Right forelimb (tissue), 1 donor: ENCODE measurements around the gene RAD9A.

Source experiments
- DNase-seq: peaks from one replicate; pipeline ENCODE4 v3.0.0-alpha.2; 2018

The RAD9A gene

DNA sequence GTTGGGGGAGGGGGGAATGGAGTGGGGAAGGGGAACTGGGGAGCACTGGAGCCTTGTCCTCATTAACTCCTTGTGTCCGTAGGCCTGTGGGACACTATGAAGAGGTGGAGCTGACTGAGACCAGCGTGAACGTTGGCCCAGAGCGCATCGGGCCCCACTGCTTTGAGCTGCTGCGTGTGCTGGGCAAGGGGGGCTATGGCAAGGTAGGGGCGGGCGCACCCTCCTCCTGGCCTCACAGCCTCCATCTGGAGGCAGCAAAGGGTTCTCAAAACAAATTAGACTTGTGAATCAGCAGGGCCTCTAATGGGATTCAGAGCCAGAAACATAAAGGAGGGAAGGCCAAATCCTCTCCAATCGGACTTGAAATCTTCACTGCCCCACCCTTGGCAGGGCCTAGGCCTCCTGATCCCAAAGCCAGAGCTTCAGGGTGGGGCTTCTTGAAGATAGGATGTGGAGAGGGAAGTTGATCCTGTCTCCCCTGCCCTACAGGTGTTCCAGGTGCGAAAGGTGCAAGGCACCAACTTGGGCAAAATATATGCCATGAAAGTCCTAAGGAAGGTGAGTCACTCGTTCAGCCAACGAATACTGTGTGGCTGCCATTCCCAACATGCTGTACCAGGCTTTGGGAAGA, 37.4 kb downstream of the RAD9A start:
- DNase-seq, result no peak

DNA sequence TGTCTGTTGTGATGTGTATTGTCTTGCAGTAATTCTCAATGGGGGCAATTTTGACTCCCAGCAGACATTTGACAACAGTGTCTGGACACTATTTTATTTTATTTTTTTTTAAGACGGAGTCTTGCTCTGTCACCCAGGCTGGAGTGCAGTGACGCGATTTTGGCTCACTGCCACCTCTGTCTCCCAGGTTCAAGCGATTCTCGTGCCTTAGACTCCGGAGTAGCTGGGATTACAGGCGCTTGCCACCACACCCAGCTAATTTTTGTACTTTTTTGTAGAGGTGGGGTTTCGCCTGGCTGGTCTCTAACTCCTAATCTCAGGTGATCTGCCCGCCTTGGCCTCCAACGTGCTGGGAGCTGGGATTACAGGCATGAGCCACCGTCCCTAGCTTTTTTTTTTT, 37.9 kb downstream of the RAD9A start:
- no peak for DNase-seq

- DNase-seq, result no peak
These were observed 39.8 kb downstream of the RAD9A start for GRCh38 chr11:67431346-67432249.

DNA sequence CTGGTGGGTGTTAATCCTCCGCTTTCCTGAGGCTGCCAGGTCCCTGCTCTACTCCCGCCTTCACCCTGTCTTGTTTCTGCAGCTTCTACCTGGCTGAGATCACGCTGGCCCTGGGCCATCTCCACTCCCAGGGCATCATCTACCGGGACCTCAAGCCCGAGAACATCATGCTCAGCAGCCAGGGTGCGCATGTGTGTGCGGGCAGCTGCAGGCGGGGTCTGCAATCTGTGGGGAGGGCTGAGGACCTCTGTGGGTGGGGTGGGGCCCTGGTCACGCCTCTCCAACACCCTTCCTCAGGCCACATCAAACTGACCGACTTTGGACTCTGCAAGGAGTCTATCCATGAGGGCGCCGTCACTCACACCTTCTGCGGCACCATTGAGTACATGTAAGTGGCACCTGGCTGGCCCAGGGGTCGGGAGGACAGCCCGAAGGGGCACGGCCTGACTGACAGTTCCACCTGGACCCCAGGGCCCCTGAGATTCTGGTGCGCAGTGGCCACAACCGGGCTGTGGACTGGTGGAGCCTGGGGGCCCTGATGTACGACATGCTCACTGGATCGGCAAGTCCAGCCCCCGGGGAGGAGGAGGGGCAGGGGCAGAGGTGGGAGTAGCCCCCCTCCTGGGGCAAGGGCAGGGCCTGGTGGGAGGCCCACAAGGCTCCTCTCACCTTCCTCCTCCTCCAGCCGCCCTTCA, 41.0 kb downstream of the RAD9A start:
- no peak for DNase-seq

DNA sequence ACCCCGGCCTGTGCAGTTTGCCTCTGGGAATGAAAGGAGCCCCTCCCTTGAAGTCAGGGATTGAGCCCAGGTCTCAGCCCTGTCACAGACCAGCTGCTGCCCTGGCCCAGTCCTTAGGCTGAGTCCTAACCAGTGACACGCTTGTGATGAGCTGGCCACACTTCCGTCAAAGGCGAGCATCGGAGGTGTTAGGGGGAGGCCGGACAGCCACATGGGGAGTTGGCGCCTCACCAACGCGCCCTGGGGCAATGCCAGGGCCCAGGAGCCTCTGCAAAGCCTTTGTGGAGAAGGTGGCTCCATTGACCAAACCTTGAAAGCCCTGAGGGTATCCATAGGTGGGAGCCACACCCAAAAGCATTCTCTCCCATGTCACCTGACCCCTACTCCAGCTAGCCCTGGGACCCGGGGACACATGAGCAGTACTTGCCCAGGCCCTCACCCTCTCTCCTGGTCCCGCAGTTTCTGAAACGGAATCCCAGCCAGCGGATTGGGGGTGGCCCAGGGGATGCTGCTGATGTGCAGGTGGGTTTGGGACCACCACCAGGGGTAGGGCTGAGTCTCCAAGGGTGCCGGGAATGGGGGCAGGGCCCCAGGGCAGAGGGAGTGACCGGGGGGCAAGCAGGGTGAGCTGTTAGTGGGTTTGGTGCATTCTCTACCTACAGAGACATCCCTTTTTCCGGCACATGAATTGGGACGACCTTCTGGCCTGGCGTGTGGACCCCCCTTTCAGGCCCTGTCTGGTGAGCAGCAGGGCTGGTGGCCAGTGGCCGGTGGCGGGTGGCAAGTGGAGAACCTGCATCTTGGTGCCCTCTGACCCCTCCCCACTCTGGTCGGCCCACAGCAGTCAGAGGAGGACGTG, 42.0 kb downstream of the RAD9A start:
- DNase-seq, result no peak

GRCh38 chr11:67434395-67434881, 42.7 kb downstream of the RAD9A start:
- no peak for DNase-seq

- DNase-seq, result no peak
These were observed 43.4 kb downstream of the RAD9A start for GRCh38 chr11:67435031-67435726.

- DNase-seq, result no peak
These were observed 44.1 kb downstream of the RAD9A start for GRCh38 chr11:67435727-67436458.

DNA sequence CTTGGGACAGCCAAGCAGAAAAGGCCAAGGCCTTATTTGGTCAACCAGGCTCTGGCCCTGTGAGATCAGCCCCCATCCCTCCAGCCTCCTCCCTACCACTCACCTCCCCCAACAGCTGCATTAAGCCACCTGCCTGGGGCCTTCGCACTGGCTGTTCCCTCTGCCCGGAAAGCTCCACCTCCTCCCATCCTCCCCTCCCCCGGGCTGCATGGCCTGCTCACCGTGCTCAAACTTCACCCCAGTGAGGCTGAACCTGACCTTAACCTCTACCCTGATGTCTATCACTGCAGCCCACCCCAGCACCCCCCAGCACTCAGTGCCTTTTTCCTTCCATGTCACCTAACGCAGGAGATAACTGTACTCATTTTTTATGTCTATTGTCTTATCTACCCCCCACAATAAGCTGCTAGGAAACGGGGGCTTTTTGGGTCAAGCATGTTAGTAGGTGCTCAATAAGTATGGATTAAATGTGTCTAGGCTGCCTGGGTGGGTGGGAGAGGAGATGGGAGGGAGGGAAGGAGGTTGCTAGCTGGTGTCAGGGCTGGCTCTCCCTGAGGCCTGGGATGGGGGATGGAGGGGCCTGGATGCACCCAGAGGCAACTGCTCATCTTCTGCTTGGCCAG, 44.8 kb downstream of the RAD9A start:
- no peak for DNase-seq

GRCh38 chr11:67437082-67437808, 45.5 kb downstream of the RAD9A start, which contains the start of gene PTPRCAP:
TSS of gene PTPRCAP (minus strand) at chr11:67437682. CDS start at chr11:67437619, 63 bp downstream.
- DNase-seq, result no peak

GRCh38 chr11:67437809-67438157, 46.0 kb downstream of the RAD9A start:
- no peak for DNase-seq

GRCh38 chr11:67438158-67438902, 46.5 kb downstream of the RAD9A start:
- no peak for DNase-seq

- no peak for DNase-seq
These were observed 47.8 kb downstream of the RAD9A start for GRCh38 chr11:67439321-67440228.

- DNase-seq, result no peak
These were observed 48.7 kb downstream of the RAD9A start for GRCh38 chr11:67440229-67441097.

- no peak for DNase-seq
These were observed 49.3 kb downstream of the RAD9A start for GRCh38 chr11:67441098-67441563.

DNA sequence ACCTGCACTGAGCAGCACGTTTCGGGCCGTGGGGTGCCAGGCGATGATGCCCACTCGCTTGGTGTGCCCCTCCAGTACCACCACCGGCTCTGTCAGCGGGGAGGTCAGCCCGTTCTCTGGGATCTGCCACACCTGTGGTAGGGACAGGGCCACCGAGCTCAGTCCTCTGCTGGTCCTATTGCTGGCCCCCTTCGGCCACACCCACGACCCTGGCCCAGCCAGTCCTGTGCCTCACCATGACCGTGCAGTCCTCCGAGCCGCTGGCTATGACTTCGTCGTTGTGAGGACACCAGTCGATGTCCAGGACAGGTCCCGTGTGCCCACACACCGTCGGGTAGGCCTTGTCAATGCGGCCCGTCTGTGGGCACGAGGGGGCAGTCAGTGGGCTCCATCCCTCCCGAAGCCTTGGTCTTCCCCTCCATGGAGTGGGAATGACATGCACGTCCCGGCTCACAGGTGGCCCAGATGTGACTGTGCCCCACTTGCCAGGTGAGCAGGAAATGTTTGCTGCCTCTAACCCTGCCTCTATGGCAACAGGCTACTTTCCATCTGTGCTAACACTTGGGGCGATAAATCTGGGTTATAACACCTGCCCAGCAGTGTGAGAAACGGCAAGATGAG, 50.1 kb downstream of the RAD9A start:
- DNase-seq, result no peak
